NCI-H2107 treated with DMSO at 0.1 percent for 48 hours (cell line): Measurements from ENCODE around the gene ARHGAP28.
"Not testable (repeated sequence)": the region's sequence is repeated elsewhere in the genome, so short reads cannot be mapped to it uniquely, and the experiment has no call there.

Experiments used
- DNase-seq: peaks from one replicate; lab custom pipeline; 2025; ENCODE audit not compliant: unreplicated experiment; lab: John Stamatoyannopoulos, UW

The ARHGAP28 gene

GRCh38 chr18:6920099-6920955, 190.8 kb downstream of the ARHGAP28 start:
- DNase-seq = peak; percentile 66

- DNase-seq = no peak
These were observed 192.1 kb downstream of the ARHGAP28 start for GRCh38 chr18:6921571-6921970.

GRCh38 chr18:6923220-6923619, 193.7 kb downstream of the ARHGAP28 start:
- DNase-seq = no peak

GRCh38 chr18:6927153-6927552, 197.6 kb downstream of the ARHGAP28 start:
- no peak for DNase-seq

DNA sequence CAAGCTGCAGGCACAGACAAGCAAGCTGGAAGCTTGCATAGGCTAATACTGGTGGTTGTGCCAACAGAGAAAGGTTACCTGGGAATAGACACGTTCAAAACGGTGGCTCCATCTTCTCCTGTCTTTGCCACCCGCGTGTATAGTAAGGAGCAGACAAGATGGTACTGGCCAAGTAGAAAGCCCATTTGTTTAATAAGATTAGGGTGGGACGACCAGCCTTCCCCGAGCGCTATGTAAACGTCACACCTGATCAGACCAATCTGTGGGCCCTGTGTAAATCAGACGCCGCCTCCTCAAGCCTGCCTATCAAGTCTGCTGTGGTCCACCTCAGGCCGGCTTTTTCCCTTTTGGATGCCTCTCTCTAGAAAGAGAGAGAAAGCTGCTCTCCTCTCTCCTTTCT, 198.8 kb downstream of the ARHGAP28 start:
- DNase-seq = no peak

- DNase-seq = no peak
These were observed 200.0 kb downstream of the ARHGAP28 start for GRCh38 chr18:6929370-6930102.

- no peak for DNase-seq
These were observed 205.3 kb downstream of the ARHGAP28 start for GRCh38 chr18:6934859-6935258.

DNA sequence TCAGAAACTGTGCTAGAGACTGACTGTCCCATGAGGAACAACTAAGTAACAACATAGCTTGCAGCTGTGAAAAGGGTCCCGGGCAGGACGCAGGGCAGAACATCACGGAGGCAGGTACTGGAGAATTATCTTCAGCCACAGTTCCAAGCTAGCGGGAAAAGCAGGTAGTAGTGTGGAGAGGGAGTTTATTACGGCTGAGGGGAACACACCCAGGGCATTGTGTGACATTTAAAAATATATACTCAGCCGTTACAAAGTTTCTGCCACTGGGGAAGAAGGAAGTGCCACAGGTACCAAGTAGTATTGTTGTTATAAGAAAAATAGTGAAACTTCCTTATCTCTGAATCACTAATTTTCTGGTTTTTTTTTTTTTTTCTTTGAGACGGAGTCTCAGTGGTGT, 208.5 kb downstream of the ARHGAP28 start:
- no peak for DNase-seq

DNA sequence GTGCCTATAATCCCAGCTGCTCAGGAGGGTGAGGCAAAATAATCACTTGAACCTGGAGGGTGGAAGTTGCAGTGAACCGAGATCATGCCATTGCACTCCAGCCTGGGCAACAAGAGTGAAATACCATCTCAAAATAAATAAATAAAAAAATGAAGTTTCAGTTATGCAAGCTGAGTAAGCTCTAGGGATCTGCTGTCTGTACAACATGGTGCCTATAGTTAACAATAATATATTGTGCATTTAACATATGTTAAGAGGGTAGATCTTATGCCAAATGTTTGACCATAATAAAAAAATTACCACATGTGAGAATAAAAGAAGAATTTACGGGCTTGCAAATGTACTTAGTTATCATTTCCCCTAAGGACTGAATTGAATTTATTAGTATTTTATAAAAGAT, 208.9 kb downstream of the ARHGAP28 start:
- not testable (repeated sequence) for DNase-seq

- no peak for DNase-seq
These were observed 210.5 kb downstream of the ARHGAP28 start for GRCh38 chr18:6939972-6940371.

- DNase-seq = no peak
These were observed 210.9 kb downstream of the ARHGAP28 start for GRCh38 chr18:6940451-6940850.

- DNase-seq = peak; percentile 5
These were observed 212.5 kb downstream of the ARHGAP28 start for GRCh38 chr18:6941996-6942395.

DNA sequence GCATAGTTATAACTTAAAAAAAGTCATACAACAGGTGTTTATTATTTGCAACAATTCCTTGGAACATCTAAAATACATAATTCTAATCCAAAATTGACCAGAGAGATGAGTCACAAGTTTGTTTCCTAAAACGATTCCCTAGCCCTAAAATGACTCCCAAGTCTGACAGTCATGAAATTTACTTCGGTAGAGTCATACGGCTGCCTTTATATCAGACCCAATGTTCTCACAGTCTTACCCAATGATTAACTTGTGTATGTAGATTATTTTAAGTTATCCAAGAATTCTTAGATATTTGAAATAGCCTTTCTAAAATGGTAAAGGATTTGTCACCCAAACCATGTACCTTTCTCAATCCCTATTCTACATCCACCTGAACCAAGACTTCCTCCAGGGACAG, 213.2 kb downstream of the ARHGAP28 start:
- DNase-seq = no peak

DNA sequence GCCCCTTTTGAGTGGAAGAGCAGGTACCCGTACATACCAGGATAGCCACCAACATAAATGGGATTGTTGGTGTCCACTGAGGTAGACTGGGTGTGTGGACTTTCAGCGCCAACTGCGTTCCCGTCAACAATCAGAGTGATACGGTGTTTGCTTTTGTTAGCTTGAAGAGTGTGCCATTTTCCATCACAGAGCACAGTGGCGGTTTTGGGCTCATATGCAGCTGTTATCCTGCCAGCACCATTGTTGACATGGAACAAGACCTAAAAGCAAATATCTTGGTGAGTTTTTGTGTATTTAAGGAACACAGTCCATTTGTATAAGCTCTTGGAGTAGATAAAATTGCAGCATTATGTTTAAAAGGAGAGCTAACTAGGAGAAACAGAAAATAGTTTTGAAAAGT, 213.6 kb downstream of the ARHGAP28 start:
- DNase-seq = no peak

DNA sequence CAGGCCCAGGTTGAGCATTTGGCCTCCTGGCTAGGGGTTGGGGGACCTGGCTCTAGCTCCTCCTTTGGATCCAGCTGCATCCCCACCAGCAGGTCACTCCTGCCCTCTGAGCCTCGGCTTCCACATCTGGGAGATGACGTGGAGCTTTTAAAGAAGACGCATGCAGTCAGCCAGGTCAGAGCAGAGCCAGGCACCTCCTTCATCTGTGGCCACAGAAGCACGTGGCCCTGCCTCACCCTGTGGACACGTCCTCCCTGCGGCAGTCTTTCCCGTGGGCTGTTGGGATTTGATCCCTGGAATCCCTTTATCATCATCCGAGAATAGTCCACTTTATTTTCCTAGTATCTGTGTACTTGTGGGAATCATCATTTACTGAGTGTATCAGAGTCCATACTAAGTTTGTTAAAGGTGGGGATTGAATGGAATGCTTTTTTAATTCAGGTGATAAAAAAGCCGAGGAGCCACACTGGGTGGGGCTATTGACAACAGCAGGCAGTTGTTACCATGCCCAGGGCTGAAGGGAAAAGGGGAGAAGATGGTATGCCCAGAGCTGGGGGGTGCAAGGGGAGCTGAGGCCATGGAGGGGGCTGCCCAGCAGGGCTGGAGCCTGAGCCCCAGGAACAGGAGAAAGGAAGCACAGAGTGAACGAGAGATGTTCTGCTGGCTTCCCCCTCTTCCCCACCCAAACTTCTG, 218.0 kb downstream of the ARHGAP28 start:
- DNase-seq = no peak

- no peak for DNase-seq
These were observed 219.0 kb downstream of the ARHGAP28 start for GRCh38 chr18:6948281-6949055.

DNA sequence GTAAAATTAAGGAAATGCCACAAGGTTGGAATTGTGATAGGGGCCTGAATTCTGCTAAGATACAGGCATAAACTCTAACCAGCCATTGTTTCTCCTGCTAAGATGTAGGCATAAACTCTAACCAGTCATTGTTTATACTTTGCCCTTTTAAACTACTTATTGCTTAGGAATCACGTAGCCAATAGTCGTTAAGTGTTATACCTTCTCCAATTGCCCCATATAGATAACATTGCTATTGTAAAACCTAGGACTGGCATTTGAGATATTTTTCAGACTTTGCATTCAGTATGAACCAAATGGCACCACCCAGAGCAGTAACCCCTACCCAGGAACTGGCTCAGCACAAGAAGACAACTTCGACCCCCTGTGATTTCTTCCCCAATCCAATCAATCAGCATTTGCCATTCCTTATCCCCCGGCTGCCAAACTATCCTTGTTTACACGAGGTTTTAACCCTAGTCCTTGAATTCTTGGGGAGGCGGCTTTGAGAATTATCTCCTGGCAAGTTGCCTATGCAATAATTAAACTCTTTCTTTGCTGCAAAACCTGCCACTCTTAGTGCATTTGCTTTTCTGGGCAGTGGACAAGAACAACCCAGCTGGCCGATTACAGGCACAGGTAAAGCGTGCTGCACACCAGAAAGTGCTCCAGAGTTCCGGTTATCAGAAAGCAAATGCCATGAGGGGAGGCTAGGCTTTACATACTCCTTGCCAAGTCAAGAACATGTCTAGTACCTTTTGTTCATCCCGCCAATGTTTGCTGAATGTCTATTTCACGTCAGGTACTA, 220.5 kb downstream of the ARHGAP28 start:
- no peak for DNase-seq

DNA sequence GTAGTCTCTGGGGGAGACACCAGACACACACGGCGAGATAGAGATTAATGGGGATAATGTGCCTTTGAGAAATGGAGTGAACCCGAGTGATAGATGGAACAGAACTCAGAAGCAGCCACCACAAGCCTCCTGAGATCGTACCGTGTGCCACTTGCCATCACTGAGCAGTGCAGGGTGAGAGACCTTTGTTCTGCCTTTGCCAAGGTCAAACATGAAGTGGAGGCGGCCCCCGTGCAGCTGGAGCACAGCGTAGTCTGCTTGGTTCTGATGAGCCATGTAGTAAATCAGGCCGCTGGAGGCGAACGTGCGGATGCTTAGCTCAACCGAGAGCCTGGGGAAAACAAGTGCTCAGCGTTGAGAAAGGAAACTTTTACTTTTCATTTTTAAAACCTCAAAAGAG, 221.1 kb downstream of the ARHGAP28 start:
- no peak for DNase-seq

GRCh38 chr18:6951336-6952090, 222.0 kb downstream of the ARHGAP28 start:
- DNase-seq = no peak
